Measurements from ENCODE around the gene RCVRN.
A peak's percentile ranks its signal among the peaks of the same experiment; 100 is the strongest.

The RCVRN gene

GRCh38 chr17:9905078-9905415 is at the start of gene RCVRN:
Gene RCVRN (minus strand): TSS chr17:9905271. CDS start chr17:9905180, 91 bp downstream.
- no peak for DNase-seq (ENCODE audit: low spot score)

- no peak for DNase-seq (ENCODE audit: low spot score)
Measured at GRCh38 chr17:9953492-9953891, 48.4 kb upstream of the RCVRN start.

GRCh38 chr17:9951803-9952202 is 46.7 kb upstream of the RCVRN start:
- no peak for DNase-seq (ENCODE audit: low spot score)

- no peak for DNase-seq (ENCODE audit: low spot score)
Measured at GRCh38 chr17:9948928-9949327, 43.9 kb upstream of the RCVRN start.

GRCh38 chr17:9944704-9945103 is 39.6 kb upstream of the RCVRN start:
- no peak for DNase-seq (ENCODE audit: low spot score)

GRCh38 chr17:9943343-9943742 is 38.3 kb upstream of the RCVRN start:
- no peak for DNase-seq (ENCODE audit: low spot score)

- DNase-seq (ENCODE audit: low spot score): no peak
Measured at GRCh38 chr17:9942885-9943284, 37.8 kb upstream of the RCVRN start.

- DNase-seq (ENCODE audit: low spot score): no peak
Measured at GRCh38 chr17:9941305-9941704, 36.2 kb upstream of the RCVRN start.

- DNase-seq (ENCODE audit: low spot score): no peak
Measured at GRCh38 chr17:9940841-9941240, 35.8 kb upstream of the RCVRN start.

GRCh38 chr17:9938764-9939163 is 33.7 kb upstream of the RCVRN start:
- DNase-seq (ENCODE audit: low spot score): no peak

GRCh38 chr17:9937901-9938300 is 32.8 kb upstream of the RCVRN start:
- DNase-seq (ENCODE audit: low spot score): no peak

GRCh38 chr17:9937241-9937761 is 32.2 kb upstream of the RCVRN start:
- DNase-seq (ENCODE audit: low spot score): peak; percentile 24

GRCh38 chr17:9936095-9936494 is 31.0 kb upstream of the RCVRN start:
- DNase-seq (ENCODE audit: low spot score): no peak

GRCh38 chr17:9935408-9935807 is 30.3 kb upstream of the RCVRN start:
- no peak for DNase-seq (ENCODE audit: low spot score)

GRCh38 chr17:9934331-9934730 is 29.3 kb upstream of the RCVRN start:
- no peak for DNase-seq (ENCODE audit: low spot score)

GRCh38 chr17:9932491-9932890 is 27.4 kb upstream of the RCVRN start:
- no peak for DNase-seq (ENCODE audit: low spot score)

- no peak for DNase-seq (ENCODE audit: low spot score)
Measured at GRCh38 chr17:9931144-9931741, 26.2 kb upstream of the RCVRN start.

GRCh38 chr17:9929871-9930270 is 24.8 kb upstream of the RCVRN start:
- DNase-seq (ENCODE audit: low spot score): no peak

- DNase-seq (ENCODE audit: low spot score): no peak
Measured at GRCh38 chr17:9928601-9929333, 23.7 kb upstream of the RCVRN start.

- no peak for DNase-seq (ENCODE audit: low spot score)
Measured at GRCh38 chr17:9926150-9926804, 21.2 kb upstream of the RCVRN start.

- no peak for DNase-seq (ENCODE audit: low spot score)
Measured at GRCh38 chr17:9925457-9925856, 20.4 kb upstream of the RCVRN start.

- peak; percentile 91 for DNase-seq (ENCODE audit: low spot score)
Measured at GRCh38 chr17:9924735-9925191, 19.7 kb upstream of the RCVRN start.
